ENCODE results near the gene RHBDL1.

The RHBDL1 gene

GRCh38 chr16:637081-638018 lies 38.1 kb upstream of the RHBDL1 start:
- DNase-seq: peak; percentile 90

- no peak for DNase-seq
These were observed 37.4 kb upstream of the RHBDL1 start for GRCh38 chr16:638034-638543.

GRCh38 chr16:638836-639235 lies 36.6 kb upstream of the RHBDL1 start:
- DNase-seq: no peak

DNA sequence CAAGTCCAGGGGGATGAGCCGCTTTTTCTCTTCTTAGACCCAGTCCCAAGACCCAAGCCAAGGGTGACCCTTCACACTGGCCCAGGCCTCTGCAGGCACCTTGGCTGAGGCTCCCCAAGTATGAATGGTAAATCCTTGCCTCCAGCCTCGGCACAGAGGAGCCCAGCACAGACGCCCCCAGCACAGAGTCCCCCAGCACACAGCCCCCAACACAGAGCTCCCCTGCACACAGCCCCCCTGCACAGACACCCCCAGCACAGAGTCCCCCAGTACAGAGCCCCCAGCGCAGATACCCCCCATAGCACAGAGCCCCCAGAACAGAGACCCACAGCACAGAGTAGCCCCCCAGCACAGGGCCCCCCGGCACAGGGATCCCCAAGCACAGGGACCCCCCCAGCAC lies 34.9 kb upstream of the RHBDL1 start:
- no peak for DNase-seq

GRCh38 chr16:641326-642188 lies 33.9 kb upstream of the RHBDL1 start, which contains the start of gene MCRIP2:
MCRIP2 (plus strand) TSS chr16:641828; CDS start chr16:641992, 164 bp downstream.
- peak; percentile 67 for DNase-seq

DNA sequence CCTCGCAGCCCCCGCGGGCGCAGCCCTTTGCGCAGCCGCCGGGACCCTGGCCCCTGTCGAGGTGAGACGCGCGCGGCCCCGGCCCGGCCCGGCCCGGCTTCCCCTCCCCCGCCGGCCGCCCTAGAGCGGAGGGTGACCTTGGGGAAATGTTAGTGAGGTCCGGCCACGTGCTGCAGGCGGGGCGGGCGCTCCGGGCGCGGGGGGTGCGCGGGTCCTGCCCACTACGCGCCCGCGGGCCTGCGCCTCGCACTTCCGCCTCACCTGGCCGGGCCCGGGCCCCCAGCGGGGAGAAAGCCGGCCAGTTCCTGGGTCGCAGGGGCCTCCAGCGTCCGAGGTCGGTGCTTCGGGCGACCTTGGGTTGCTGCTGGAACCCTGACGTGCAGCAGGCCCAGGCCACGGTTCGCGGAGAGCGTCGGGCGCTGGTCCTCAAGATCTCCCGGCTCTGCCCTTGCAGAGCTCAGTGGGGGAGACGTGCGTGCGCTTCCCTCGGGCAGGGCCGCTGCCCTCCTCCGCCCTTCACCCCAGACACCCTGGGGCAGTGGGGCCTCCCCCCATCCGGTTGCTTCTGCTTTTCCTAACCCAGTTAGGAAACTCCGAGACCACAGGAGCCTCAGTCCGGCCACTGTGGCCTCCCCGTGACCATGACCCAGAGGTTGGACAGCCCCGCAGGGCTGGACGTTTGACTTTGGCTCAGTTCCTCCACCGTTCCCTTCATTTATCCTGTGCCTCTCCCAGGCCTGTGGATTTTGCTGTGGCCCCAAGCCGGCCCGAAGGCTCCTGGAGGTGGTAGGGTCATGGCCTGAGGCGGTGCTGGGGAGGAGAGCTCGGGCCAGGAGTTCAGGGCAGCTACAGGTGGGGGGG lies 33.1 kb upstream of the RHBDL1 start:
- DNase-seq: peak; percentile 34

DNA sequence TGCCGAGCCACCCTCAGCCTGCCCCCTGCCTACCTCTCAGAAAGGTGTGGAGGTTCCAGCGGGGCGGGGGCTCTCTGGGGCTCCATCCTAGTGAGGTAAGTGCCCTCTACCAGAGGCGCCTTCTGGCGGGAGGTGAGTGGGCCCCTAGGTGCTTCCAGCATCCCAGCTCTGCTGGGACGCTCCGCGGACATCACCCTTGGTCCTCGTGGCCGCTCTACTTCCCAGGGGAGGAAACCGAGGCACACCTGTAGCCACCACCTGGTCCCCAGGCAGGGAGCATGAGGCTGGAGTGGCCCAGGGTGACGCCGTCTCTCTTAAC lies 32.5 kb upstream of the RHBDL1 start:
- DNase-seq: no peak

- DNase-seq: no peak
These were observed 30.9 kb upstream of the RHBDL1 start for GRCh38 chr16:644556-644955.

GRCh38 chr16:645852-646678 lies 29.4 kb upstream of the RHBDL1 start:
- DNase-seq: no peak

- DNase-seq: no peak
These were observed 28.7 kb upstream of the RHBDL1 start for GRCh38 chr16:646679-647172.

DNA sequence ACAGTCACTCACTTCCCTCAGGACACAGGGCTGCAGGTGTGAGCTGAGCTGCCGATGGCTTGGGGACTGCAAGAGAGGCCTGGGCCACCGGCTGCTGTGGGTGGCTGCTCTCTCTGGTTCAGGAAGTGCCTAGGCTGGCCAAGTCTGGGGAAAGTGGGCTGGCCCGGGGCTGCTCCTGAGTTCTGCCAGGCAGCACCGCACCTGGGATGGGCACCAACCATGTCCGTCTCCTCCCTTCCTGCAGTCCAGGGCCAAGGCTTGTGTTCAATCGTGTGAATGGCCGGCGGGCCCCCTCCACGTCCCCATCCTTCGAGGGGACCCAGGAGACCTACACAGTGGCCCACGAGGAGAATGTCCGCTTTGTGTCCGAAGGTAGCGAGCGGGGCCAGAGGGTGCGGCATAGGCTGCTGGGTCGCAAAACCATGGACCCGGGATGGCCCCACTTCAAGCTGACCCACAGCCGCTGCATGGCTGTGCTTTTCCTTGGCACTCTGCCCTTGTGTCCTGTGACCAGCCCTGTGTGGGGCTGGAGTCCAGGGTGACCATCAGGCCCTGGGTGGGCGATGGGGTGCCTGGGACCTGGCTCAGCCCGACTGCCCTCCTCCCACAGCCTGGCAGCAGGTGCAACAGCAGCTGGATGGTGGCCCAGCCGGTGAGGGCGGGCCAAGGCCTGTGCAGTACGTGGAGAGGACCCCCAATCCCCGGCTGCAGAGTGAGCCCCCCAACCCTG lies 28.1 kb upstream of the RHBDL1 start:
- DNase-seq: no peak

- DNase-seq: peak; percentile 43
These were observed 27.2 kb upstream of the RHBDL1 start for GRCh38 chr16:648071-648780.

DNA sequence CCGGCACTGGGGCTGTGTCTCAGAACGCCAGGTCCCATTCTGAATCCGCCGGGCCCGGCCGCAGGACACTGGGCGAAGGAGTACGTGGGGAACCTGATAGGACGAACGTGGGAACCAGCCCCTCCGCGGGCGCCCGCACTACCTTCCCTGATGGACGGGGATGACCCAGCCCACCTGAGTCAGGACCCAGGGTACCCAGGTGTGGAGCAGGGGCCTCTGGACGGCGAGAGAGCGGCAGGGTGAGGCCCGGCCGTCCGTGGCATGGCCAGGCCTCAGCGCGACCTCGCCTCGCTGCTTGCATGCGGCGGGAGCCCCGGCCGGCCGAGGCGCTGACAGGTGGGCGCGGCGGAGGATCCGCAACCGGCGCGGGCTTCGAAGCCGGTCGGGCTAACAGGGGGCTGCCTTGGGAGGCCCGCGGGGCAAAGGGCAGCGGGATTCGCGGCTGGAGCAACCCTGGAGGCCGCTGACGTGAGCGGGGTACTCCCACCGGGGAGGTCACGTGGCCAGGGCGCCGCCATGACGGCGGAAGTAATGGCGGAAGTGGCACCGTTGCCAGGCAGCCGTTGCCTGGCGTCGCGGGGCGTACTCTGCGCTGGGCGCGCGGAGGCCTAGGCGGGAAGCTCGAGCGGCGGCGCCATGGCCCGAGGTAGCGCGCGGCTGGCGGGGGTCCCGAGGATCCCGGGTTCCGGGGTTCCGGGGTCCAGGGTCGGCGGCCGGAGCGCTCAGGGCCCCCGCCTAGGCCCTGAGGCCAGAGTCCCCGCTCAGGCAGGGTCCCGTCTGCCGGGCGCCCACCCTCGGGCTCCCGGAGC lies 26.5 kb upstream of the RHBDL1 start, which contains the start of gene WDR90:
Gene WDR90 (plus strand): TSS at position 585 of the 809 bp plus-strand sequence. CDS start 52 bp downstream, at position 637.
- DNase-seq: peak; percentile 91

DNA sequence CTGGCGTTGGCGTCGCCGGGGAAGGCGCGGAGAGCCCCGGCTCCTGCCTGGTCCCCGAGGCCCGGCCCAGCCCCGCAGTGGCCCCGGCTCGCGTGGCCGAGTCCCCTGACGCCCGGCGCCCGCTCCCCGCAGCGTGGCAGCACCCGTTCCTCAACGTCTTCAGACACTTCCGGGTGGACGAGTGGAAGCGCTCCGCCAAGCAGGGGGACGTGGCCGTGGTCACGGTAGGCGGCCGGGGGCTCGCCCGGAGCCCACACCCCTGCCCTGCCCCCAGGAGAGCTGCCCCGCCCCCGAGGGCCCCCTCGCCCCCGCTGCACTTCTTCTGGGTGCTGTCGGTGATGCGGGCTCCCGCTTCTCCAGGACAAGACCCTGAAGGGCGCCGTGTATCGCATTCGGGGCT lies 25.8 kb upstream of the RHBDL1 start:
- DNase-seq: no peak

GRCh38 chr16:651844-652243 lies 23.6 kb upstream of the RHBDL1 start:
- no peak for DNase-seq

DNA sequence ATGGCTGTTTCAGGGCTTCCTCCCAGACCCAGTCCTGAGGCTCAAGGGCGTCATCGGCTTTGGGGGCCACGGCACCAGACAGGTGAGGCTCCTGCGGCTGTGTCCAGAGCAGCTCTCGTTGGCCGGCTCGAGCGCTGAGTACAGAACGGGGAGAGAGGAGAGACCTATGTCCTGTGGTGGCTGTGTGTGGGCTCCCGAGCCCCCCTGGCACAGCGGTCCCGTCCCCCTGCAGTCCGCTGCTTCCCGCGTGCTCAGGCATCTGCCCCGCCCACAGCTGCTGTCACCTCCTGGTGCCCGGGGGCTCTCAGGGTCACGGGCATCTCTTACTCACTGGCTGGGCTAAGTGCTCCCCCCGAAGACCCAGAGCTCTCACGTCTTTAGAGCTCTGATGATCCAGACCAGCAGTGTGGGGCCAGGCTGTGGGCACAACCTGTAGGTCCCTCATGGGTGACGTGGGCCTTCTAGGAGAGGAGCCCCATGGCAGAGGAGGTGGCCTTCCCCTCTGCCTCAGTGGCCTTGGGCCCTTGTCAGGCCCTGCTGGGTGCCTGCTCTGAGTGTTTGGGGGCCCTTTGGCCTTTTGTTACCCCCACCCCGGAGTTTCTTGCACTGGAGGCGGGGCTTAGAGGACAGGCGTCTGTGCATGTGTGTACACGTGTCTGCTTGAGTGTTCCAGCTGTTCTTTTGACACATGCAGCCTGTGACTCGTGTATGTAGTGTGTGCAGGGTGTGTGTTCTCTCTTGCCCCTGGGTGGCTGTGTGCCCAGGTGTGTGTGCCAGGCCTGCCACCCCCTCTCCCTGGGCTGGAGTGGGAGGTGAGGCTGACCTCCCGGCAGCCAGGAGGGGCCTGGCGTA lies 22.8 kb upstream of the RHBDL1 start:
- no peak for DNase-seq

GRCh38 chr16:654034-654433 lies 21.4 kb upstream of the RHBDL1 start:
- DNase-seq: no peak

GRCh38 chr16:657487-657886 lies 18.0 kb upstream of the RHBDL1 start:
- DNase-seq: no peak
